Mesendoderm (in vitro differentiated cells): Measurements from ENCODE around the gene SLC2A4.

Experiments
- DNase-seq: peaks from one replicate; pipeline ENCODE4 v3.0.0; 2013
- H2AK5ac ChIP-seq: 2 replicates; pipeline ENCODE4 v1.6.1; 2013; ENCODE audit warnings: low read length, inconsistent platforms
- H2BK120ac ChIP-seq: 2 replicates; pipeline ENCODE4 v1.6.1; 2013; ENCODE audit warnings: low read depth, mild to moderate bottlenecking, low read length, moderate library complexity, mixed read lengths
- H2BK15ac ChIP-seq: replicated peaks from 2 replicates; pipeline ENCODE4 v1.6.1; 2013; ENCODE audit warnings: low read depth, mild to moderate bottlenecking, moderate library complexity
- H2BK5ac ChIP-seq: 2 replicates; pipeline ENCODE4 v1.6.1; 2013; ENCODE audit warnings: low read length, inconsistent platforms
- H3K18ac ChIP-seq: 2 replicates; pipeline ENCODE4 v1.6.1; 2013; ENCODE audit warnings: mild to moderate bottlenecking, low read length, mixed read lengths
- H3K23ac ChIP-seq: one replicate; pipeline ENCODE4 v1.6.1; 2013; ENCODE audit warnings: low read length
- H3K27ac ChIP-seq: 2 replicates; pipeline ENCODE4 v1.5.1; 2013; ENCODE audit warnings: low read depth, mild to moderate bottlenecking, inconsistent platforms, low read length, moderate library complexity
- H3K27me3 ChIP-seq: 2 replicates; pipeline ENCODE4 v1.6.1; 2013; ENCODE audit warnings: low read length, control low read depth, mild to moderate bottlenecking, inconsistent platforms; ENCODE audit not compliant: insufficient read depth, poor library complexity
- H3K36me3 ChIP-seq: 2 replicates; pipeline ENCODE4 v1.6.1; 2013; ENCODE audit warnings: low read length, inconsistent platforms; ENCODE audit not compliant: control insufficient read depth, insufficient read depth
- H3K4ac ChIP-seq: one replicate; pipeline ENCODE4 v1.6.1; 2013; ENCODE audit warnings: low read depth, mild to moderate bottlenecking, low read length, moderate library complexity
- H3K4me1 ChIP-seq: 2 replicates; pipeline ENCODE4 v1.6.1; 2013; ENCODE audit warnings: low read depth, low read length, inconsistent platforms; ENCODE audit not compliant: control insufficient read depth
- H3K4me2 ChIP-seq: 2 replicates; pipeline ENCODE4 v1.6.1; 2013; ENCODE audit warnings: low read length
- H3K4me3 ChIP-seq: 2 replicates; pipeline ENCODE4 v1.5.1; 2013; ENCODE audit warnings: mild to moderate bottlenecking, low read length
- H3K56ac ChIP-seq: one replicate; pipeline ENCODE4 v1.6.1; 2013; ENCODE audit warnings: low read length
- H3K79me1 ChIP-seq: 2 replicates; pipeline ENCODE4 v1.6.1; 2013; ENCODE audit warnings: low read length, inconsistent platforms
- H3K79me2 ChIP-seq: 2 replicates; pipeline ENCODE4 v1.6.1; 2013; ENCODE audit warnings: mild to moderate bottlenecking, low read length; ENCODE audit not compliant: control insufficient read depth, insufficient read depth
- H3K9ac ChIP-seq: 2 replicates; pipeline ENCODE4 v1.6.1; 2013; ENCODE audit warnings: low read length, inconsistent platforms
- H4K5ac ChIP-seq: one replicate; pipeline ENCODE4 v1.6.1; 2013; ENCODE audit warnings: low read length
- H4K8ac ChIP-seq: one replicate; pipeline ENCODE4 v1.6.1; 2013; ENCODE audit warnings: low read depth, mild to moderate bottlenecking, control low read depth, low read length, moderate library complexity
- WGBS: extraction: QIAGEN DNeasy Blood & Tissue Kit; methylation state at CpG from one replicate; pipeline ENCODE4 v1.1.7; 2013; ENCODE audit warnings: low lambda C conversion rate, missing lambda C conversion rate; ENCODE audit not compliant: insufficient coverage; ENCODE audit errors: extremely low coverage; 5-methylcytosine and 5-hydroxymethylcytosine counted together

Gene SLC2A4

GRCh38 chr17:7309628-7310027 is 28.1 kb downstream of the SLC2A4 start:
- no peak overlapping the region for H3K4me3 ChIP-seq

DNA sequence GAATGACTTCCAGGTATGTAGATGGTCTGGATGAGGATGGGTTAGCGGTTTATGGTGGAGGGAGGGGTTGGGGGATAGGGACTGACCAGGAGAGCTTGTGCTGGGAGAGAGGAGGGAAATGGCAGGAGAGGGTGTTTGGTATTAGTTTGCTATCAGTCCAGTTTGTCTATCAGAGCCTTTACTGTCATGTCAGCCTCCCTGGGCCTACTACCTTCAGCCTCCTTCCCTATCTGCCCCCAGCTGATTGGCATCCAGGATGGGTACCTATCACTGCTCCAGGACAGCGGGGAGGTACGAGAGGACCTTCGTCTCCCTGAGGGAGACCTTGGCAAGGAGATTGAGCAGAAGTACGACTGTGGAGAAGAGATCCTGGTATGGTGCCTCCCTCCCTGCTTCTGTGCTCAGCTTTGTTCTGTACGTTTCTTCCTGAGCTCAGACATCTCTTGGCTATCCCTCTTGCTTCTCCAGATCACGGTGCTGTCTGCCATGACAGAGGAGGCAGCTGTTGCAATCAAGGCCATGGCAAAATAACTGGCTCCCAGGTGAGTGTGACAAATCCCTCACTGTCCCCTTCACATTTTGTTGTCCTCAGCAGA is 29.7 kb downstream of the SLC2A4 start:
- H2BK120ac ChIP-seq = no peak overlapping the region
- H2AK5ac ChIP-seq = no peak overlapping the region
- peaks cover 21% of the 10 kb centered on the region for H3K79me1 ChIP-seq
- no peak overlapping the region for H3K18ac ChIP-seq
- H3K4me1 ChIP-seq = peaks cover 8% of the 10 kb centered on the region
- no peak overlapping the region for H3K56ac ChIP-seq
- H3K4me2 ChIP-seq = no peak overlapping the region
- H4K5ac ChIP-seq = no peak overlapping the region
- no CpG with 5 or more reads among the region's 7 CpGs for WGBS
- H3K79me2 ChIP-seq = peaks cover 43% of the 10 kb centered on the region
- H2BK15ac ChIP-seq = no peak overlapping the region
- no peak for DNase-seq
- peaks cover 21% of the 10 kb centered on the region for H3K36me3 ChIP-seq
- no peak overlapping the region for H2BK5ac ChIP-seq
- no peaks in the 10 kb centered on the region for H3K27me3 ChIP-seq
- no peak overlapping the region for H3K4me3 ChIP-seq
- H4K8ac ChIP-seq = no peak overlapping the region
- no peak overlapping the region for H3K4ac ChIP-seq
- H3K23ac ChIP-seq = no peak overlapping the region
- no peak overlapping the region for H3K27ac ChIP-seq
- no peak overlapping the region for H3K9ac ChIP-seq

More at GRCh38 chr17:7309628-7310027, 28.1 kb downstream of the SLC2A4 start:
- no peak overlapping the region for H2BK120ac ChIP-seq
- no peak overlapping the region for H3K23ac ChIP-seq
- no peak overlapping the region for H3K4ac ChIP-seq
- H3K79me1 ChIP-seq = peaks cover 21% of the 10 kb centered on the region
- H3K56ac ChIP-seq = no peak overlapping the region
- peak overlapping the region; percentile 98 for H3K9ac ChIP-seq
- H3K27me3 ChIP-seq = no peaks in the 10 kb centered on the region
- H2BK15ac ChIP-seq = no peak overlapping the region
- no peak overlapping the region for H4K5ac ChIP-seq
- no peak overlapping the region for H2BK5ac ChIP-seq
- DNase-seq = no peak
- peaks cover 8% of the 10 kb centered on the region for H3K4me1 ChIP-seq
- H2AK5ac ChIP-seq = no peak overlapping the region
- no peak overlapping the region for H3K18ac ChIP-seq
- no peak overlapping the region for H4K8ac ChIP-seq
- WGBS = no CpG with 5 or more reads among the region's 12 CpGs
- H3K27ac ChIP-seq = no peak overlapping the region
- H3K79me2 ChIP-seq = peaks cover 41% of the 10 kb centered on the region
- peak overlapping the region; percentile 15 for H3K4me2 ChIP-seq
- peaks cover 21% of the 10 kb centered on the region for H3K36me3 ChIP-seq

DNA sequence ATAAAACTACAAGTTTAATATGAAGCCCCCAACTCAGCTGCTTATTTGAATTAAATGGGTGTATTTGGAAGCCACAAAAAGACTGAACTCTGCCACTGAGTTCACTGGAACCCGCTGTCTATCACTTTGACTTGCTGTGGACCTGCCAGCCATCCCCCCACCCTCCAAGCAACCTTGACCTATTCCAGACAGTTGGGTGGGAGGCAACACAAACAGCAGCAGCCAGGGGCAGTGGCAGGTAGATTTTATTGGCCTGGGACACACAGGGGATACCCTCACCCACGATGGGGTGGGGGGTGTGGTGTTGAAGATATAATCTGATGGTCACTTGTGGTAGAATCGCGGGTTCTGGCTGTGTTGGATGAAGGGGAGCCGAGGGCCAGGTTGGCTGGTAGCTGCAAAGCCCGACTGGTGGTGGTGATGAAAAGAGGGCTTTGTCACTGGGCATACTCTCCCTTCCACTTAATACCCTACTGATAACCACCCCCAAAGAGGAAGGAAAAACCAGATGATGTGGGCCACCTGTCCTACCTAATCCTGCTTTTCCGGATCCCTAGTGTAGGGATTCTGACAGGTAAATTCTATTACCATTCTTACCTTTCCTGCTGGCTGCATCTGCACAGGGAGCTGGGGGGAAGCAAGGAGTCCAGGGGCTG is 31.0 kb downstream of the SLC2A4 start:
- no CpG with 5 or more reads among the region's 7 CpGs for WGBS
- no peak overlapping the region for H2BK5ac ChIP-seq
- peaks cover 43% of the 10 kb centered on the region for H3K79me2 ChIP-seq
- no peak overlapping the region for H4K5ac ChIP-seq
- H2BK15ac ChIP-seq = no peak overlapping the region
- no peak overlapping the region for H3K27ac ChIP-seq
- H2AK5ac ChIP-seq = no peak overlapping the region
- no peak overlapping the region for H3K56ac ChIP-seq
- no peak overlapping the region for H3K4me3 ChIP-seq
- no peak for DNase-seq
- peaks cover 24% of the 10 kb centered on the region for H3K36me3 ChIP-seq
- no peaks in the 10 kb centered on the region for H3K27me3 ChIP-seq
- peaks cover 21% of the 10 kb centered on the region for H3K79me1 ChIP-seq
- no peak overlapping the region for H2BK120ac ChIP-seq
- H3K18ac ChIP-seq = no peak overlapping the region
- H3K4ac ChIP-seq = no peak overlapping the region
- H4K8ac ChIP-seq = no peak overlapping the region
- H3K4me2 ChIP-seq = no peak overlapping the region
- no peak overlapping the region for H3K9ac ChIP-seq
- peaks cover 8% of the 10 kb centered on the region for H3K4me1 ChIP-seq
- H3K23ac ChIP-seq = no peak overlapping the region

GRCh38 chr17:7313088-7313889 is 31.8 kb downstream of the SLC2A4 start:
- H3K18ac ChIP-seq = no peak overlapping the region
- H3K23ac ChIP-seq = no peak overlapping the region
- H3K27ac ChIP-seq = no peak overlapping the region
- no peak overlapping the region for H2BK15ac ChIP-seq
- peak; percentile 74 for DNase-seq
- H3K79me2 ChIP-seq = peaks cover 36% of the 10 kb centered on the region
- no peak overlapping the region for H3K4ac ChIP-seq
- H4K8ac ChIP-seq = no peak overlapping the region
- no peak overlapping the region for H3K9ac ChIP-seq
- no peak overlapping the region for H2AK5ac ChIP-seq
- H2BK5ac ChIP-seq = no peak overlapping the region
- H3K79me1 ChIP-seq = peaks cover 21% of the 10 kb centered on the region
- no peak overlapping the region for H3K4me2 ChIP-seq
- WGBS = no CpG with 5 or more reads among the region's 7 CpGs
- no peak overlapping the region for H2BK120ac ChIP-seq
- H3K27me3 ChIP-seq = no peaks in the 10 kb centered on the region
- H3K36me3 ChIP-seq = peaks cover 24% of the 10 kb centered on the region
- no peak overlapping the region for H3K56ac ChIP-seq
- no peak overlapping the region for H4K5ac ChIP-seq
- H3K4me3 ChIP-seq = no peak overlapping the region
- H3K4me1 ChIP-seq = peaks cover 8% of the 10 kb centered on the region

- H3K56ac ChIP-seq = peak overlapping the region; percentile 93
- no peaks in the 10 kb centered on the region for H3K27me3 ChIP-seq
- no peak overlapping the region for H3K4ac ChIP-seq
- H3K27ac ChIP-seq = no peak overlapping the region
- no CpG with 5 or more reads among the region's 9 CpGs for WGBS
- H4K5ac ChIP-seq = no peak overlapping the region
- no peak overlapping the region for H4K8ac ChIP-seq
- H3K9ac ChIP-seq = peak overlapping the region; percentile 72
- no peak overlapping the region for H2BK120ac ChIP-seq
- DNase-seq = peak; percentile 67
- H3K79me1 ChIP-seq = peaks cover 21% of the 10 kb centered on the region
- no peak overlapping the region for H2AK5ac ChIP-seq
- peaks cover 24% of the 10 kb centered on the region for H3K36me3 ChIP-seq
- H3K4me2 ChIP-seq = peak overlapping the region; percentile 63
- H3K79me2 ChIP-seq = peaks cover 27% of the 10 kb centered on the region
- H3K23ac ChIP-seq = no peak overlapping the region
- H3K4me3 ChIP-seq = peak overlapping the region; percentile 74
- H2BK5ac ChIP-seq = no peak overlapping the region
- H2BK15ac ChIP-seq = no peak overlapping the region
- H3K18ac ChIP-seq = no peak overlapping the region
- H3K4me1 ChIP-seq = peaks cover 8% of the 10 kb centered on the region
Observed at GRCh38 chr17:7313890-7314718, 32.6 kb downstream of the SLC2A4 start.
